ENCODE measurements around the gene MEOX2. TPM values are rescaled to one million over a fixed set of nuclear protein-coding genes. Genes with fewer than 3 reads are reported as not detected.

The MEOX2 gene
- total RNA-seq, 1 donor from 2014 or later = 24.8 TPM

- H3K36me3 Mint-ChIP-seq (ENCODE audit: unreplicated experiment) = peaks cover 2% of the 10 kb centered on the region
- H3K4me3 Mint-ChIP-seq (ENCODE audit: unreplicated experiment) = no peak overlapping the region
- H3K4me1 Mint-ChIP-seq (ENCODE audit: unreplicated experiment) = peaks cover 13% of the 10 kb centered on the region
- no peak for DNase-seq (ENCODE audit: extremely low spot score, unreplicated experiment)
- H3K9me3 Mint-ChIP-seq (ENCODE audit: unreplicated experiment) = peaks cover 7% of the 10 kb centered on the region
- no peak overlapping the region for H3K27ac Mint-ChIP-seq (ENCODE audit: unreplicated experiment)
- TF ChIP-seq CTCF (IDR thresholded peaks at IDR 0.05) = no peak
- H3K27me3 Mint-ChIP-seq (ENCODE audit: unreplicated experiment) = no peaks in the 10 kb centered on the region
These were observed 100.2 kb downstream of the MEOX2 start for GRCh38 chr7:15586266-15586665.

DNA sequence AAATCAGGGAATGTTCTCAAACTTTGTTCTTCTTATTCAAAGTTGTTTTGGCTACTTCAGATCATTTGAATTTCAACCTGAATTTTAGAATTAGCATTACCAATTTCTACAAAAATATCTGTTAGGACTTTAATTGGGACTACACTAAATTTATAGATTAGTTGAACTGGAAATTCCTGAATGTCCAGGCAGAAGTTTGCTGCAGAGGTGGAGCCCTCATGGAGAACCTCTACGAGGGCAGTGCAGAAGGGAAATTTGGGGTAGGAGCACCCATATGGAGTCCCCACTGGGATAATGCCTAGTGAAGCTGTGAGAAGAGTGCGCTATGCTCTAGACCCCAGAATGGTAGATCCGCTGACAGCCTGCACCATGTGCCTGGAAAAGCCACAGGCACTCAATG lies 101.9 kb downstream of the MEOX2 start:
- H3K4me1 Mint-ChIP-seq (ENCODE audit: unreplicated experiment) = peaks cover 13% of the 10 kb centered on the region
- H3K4me3 Mint-ChIP-seq (ENCODE audit: unreplicated experiment) = no peak overlapping the region
- no peak overlapping the region for H3K27ac Mint-ChIP-seq (ENCODE audit: unreplicated experiment)
- peaks cover 7% of the 10 kb centered on the region for H3K9me3 Mint-ChIP-seq (ENCODE audit: unreplicated experiment)
- DNase-seq (ENCODE audit: extremely low spot score, unreplicated experiment) = no peak
- H3K27me3 Mint-ChIP-seq (ENCODE audit: unreplicated experiment) = no peaks in the 10 kb centered on the region
- TF ChIP-seq CTCF (IDR thresholded peaks at IDR 0.05) = no peak
- H3K36me3 Mint-ChIP-seq (ENCODE audit: unreplicated experiment) = peaks cover 2% of the 10 kb centered on the region

DNA sequence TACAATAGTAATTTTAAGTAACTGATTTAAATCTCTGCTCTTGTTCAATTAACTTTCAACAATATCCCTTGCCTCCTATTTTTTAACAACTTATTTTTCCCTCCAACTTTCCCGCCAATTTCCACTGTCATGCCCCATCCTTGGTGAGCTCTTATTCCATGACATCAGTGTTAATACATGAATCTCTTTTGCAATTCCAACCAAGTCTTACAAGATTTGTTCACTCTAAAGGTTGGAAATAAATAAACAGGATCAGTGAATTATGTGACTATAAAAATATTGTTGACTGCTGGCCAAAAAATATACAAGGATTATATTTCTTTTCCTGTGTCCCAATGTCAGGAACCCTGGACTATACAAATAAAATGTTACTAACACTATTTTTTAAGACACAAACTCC lies 103.7 kb downstream of the MEOX2 start:
- Mint-ChIP-seq H3K4me3 (ENCODE audit: unreplicated experiment) (no peak overlapping the region), H3K9me3 (ENCODE audit: unreplicated experiment) (peaks cover 7% of the 10 kb centered on the region), H3K36me3 (ENCODE audit: unreplicated experiment) (peaks cover 4% of the 10 kb centered on the region), H3K27me3 (ENCODE audit: unreplicated experiment) (no peaks in the 10 kb centered on the region), H3K4me1 (ENCODE audit: unreplicated experiment) (peaks cover 22% of the 10 kb centered on the region), H3K27ac (ENCODE audit: unreplicated experiment) (peak overlapping the region; percentile 54)
- DNase-seq (ENCODE audit: extremely low spot score, unreplicated experiment) = no peak
- no peak for TF ChIP-seq CTCF (IDR thresholded peaks at IDR 0.05)

GRCh38 chr7:15581352-15581951 lies 105.0 kb downstream of the MEOX2 start:
- Mint-ChIP-seq H3K4me1 (ENCODE audit: unreplicated experiment) (peaks cover 27% of the 10 kb centered on the region), H3K9me3 (ENCODE audit: unreplicated experiment) (peaks cover 7% of the 10 kb centered on the region), H3K27me3 (ENCODE audit: unreplicated experiment) (no peaks in the 10 kb centered on the region), H3K27ac (ENCODE audit: unreplicated experiment) (no peak overlapping the region), H3K36me3 (ENCODE audit: unreplicated experiment) (peaks cover 4% of the 10 kb centered on the region), H3K4me3 (ENCODE audit: unreplicated experiment) (no peak overlapping the region)
- DNase-seq (ENCODE audit: extremely low spot score, unreplicated experiment) = no peak
- TF ChIP-seq CTCF (IDR thresholded peaks at IDR 0.05) = no peak

GRCh38 chr7:15580604-15581351 lies 105.7 kb downstream of the MEOX2 start:
- DNase-seq (ENCODE audit: extremely low spot score, unreplicated experiment) = no peak
- H3K36me3 Mint-ChIP-seq (ENCODE audit: unreplicated experiment) = peaks cover 4% of the 10 kb centered on the region
- no peak overlapping the region for H3K27ac Mint-ChIP-seq (ENCODE audit: unreplicated experiment)
- no peak overlapping the region for H3K4me3 Mint-ChIP-seq (ENCODE audit: unreplicated experiment)
- peaks cover 7% of the 10 kb centered on the region for H3K9me3 Mint-ChIP-seq (ENCODE audit: unreplicated experiment)
- peaks cover 27% of the 10 kb centered on the region for H3K4me1 Mint-ChIP-seq (ENCODE audit: unreplicated experiment)
- H3K27me3 Mint-ChIP-seq (ENCODE audit: unreplicated experiment) = no peaks in the 10 kb centered on the region
- TF ChIP-seq CTCF (IDR thresholded peaks at IDR 0.05) = no peak
